Muscle layer of colon (tissue), 2 donors: Measurements from ENCODE around the gene HELZ.
"Not testable (repeated sequence)": the region's sequence is repeated elsewhere in the genome, so short reads cannot be mapped to it uniquely, and the experiment has no call there.

Source experiments
- H3K27ac ChIP-seq: one replicate; pipeline ENCODE4 v1.7.0; 2013; ENCODE audit warnings: low read depth, mild to moderate bottlenecking, low read length, moderate library complexity
- H3K27me3 ChIP-seq, 2 donors: one replicate each; pipeline ENCODE4 v1.7.0; 2013; ENCODE audit warnings: low read length in 2 of 2, mild to moderate bottlenecking in 2 of 2; ENCODE audit not compliant: insufficient read depth in 2 of 2, control insufficient read depth in 1 of 2
- H3K36me3 ChIP-seq: one replicate; pipeline ENCODE4 v1.7.0; 2013; ENCODE audit warnings: mild to moderate bottlenecking, low read length; ENCODE audit not compliant: insufficient read depth
- H3K4me1 ChIP-seq: one replicate; pipeline ENCODE4 v1.7.0; 2013; ENCODE audit warnings: mild to moderate bottlenecking, low read length; ENCODE audit not compliant: insufficient read depth
- H3K4me3 ChIP-seq, 2 donors: one replicate each; pipeline ENCODE4 v1.7.0; 2013; ENCODE audit warnings: low read length in 2 of 2, low read depth in 1 of 2, mild to moderate bottlenecking in 1 of 2, moderate library complexity in 1 of 2
- H3K9ac ChIP-seq: one replicate; pipeline ENCODE4 v1.7.0; 2013; ENCODE audit warnings: low read length
- H3K9me3 ChIP-seq: one replicate; pipeline ENCODE4 v1.7.0; 2013; ENCODE audit warnings: mild to moderate bottlenecking, low read length
- donor health status: abdominal sarcoma.
- donor health status: Adenocarcinoma of cecum.

Gene HELZ

GRCh38 chr17:67203818-67204217, 41.2 kb downstream of the HELZ start:
- Histone ChIP-seq H3K4me1 (no peaks in the 10 kb centered on the region), H3K4me3 (no peak overlapping the region), H3K9ac (no peak overlapping the region), H3K27me3 (no peaks in the 10 kb centered on the region), H3K27ac (no peak overlapping the region), H3K9me3 (no peaks in the 10 kb centered on the region), H3K36me3 (peaks cover 26% of the 10 kb centered on the region)

- Histone ChIP-seq H3K27me3 (no peaks in the 10 kb centered on the region), H3K9ac (no peak overlapping the region), H3K4me1 (no peaks in the 10 kb centered on the region), H3K9me3 (no peaks in the 10 kb centered on the region), H3K36me3 (peaks cover 26% of the 10 kb centered on the region), H3K4me3 (no peak overlapping the region), H3K27ac (no peak overlapping the region)
Measured at GRCh38 chr17:67202503-67202902, 42.5 kb downstream of the HELZ start.

GRCh38 chr17:67200727-67201301, 44.2 kb downstream of the HELZ start:
- Histone ChIP-seq H3K27me3 (no peaks in the 10 kb centered on the region), H3K4me3 (no peak overlapping the region), H3K4me1 (no peaks in the 10 kb centered on the region), H3K9ac (no peak overlapping the region), H3K27ac (no peak overlapping the region), H3K36me3 (peaks cover 26% of the 10 kb centered on the region), H3K9me3 (no peaks in the 10 kb centered on the region)

GRCh38 chr17:67198131-67198530, 46.9 kb downstream of the HELZ start:
- Histone ChIP-seq H3K27ac (no peak overlapping the region), H3K4me1 (no peaks in the 10 kb centered on the region), H3K36me3 (peaks cover 33% of the 10 kb centered on the region), H3K27me3 (no peaks in the 10 kb centered on the region), H3K9ac (no peak overlapping the region), H3K9me3 (no peaks in the 10 kb centered on the region), H3K4me3 (no peak overlapping the region)

- H3K4me1 ChIP-seq, H3K9ac ChIP-seq, H3K4me3 ChIP-seq, H3K9me3 ChIP-seq, H3K27ac ChIP-seq, H3K27me3 ChIP-seq: not testable (repeated sequence)
- peaks cover 28% of the 10 kb centered on the region for H3K36me3 ChIP-seq
Measured at GRCh38 chr17:67197023-67197422, 48.0 kb downstream of the HELZ start.

- Histone ChIP-seq H3K27me3 (no peaks in the 10 kb centered on the region), H3K9me3 (no peaks in the 10 kb centered on the region), H3K4me1 (no peaks in the 10 kb centered on the region), H3K9ac (no peak overlapping the region), H3K4me3 (no peak overlapping the region), H3K27ac (no peak overlapping the region), H3K36me3 (peaks cover 28% of the 10 kb centered on the region)
Measured at GRCh38 chr17:67196422-67196821, 48.6 kb downstream of the HELZ start.

- H3K27me3 ChIP-seq: no peaks in the 10 kb centered on the region
- H3K4me3 ChIP-seq: no peak overlapping the region
- no peaks in the 10 kb centered on the region for H3K4me1 ChIP-seq
- no peak overlapping the region for H3K27ac ChIP-seq
- H3K36me3 ChIP-seq: peaks cover 9% of the 10 kb centered on the region
- H3K9me3 ChIP-seq: no peaks in the 10 kb centered on the region
- no peak overlapping the region for H3K9ac ChIP-seq
Measured at GRCh38 chr17:67194134-67194533, 50.9 kb downstream of the HELZ start.

- no peaks in the 10 kb centered on the region for H3K27me3 ChIP-seq
- H3K36me3 ChIP-seq: peaks cover 10% of the 10 kb centered on the region
- H3K9ac ChIP-seq: no peak overlapping the region
- no peaks in the 10 kb centered on the region for H3K4me1 ChIP-seq
- no peak overlapping the region for H3K27ac ChIP-seq
- H3K4me3 ChIP-seq: no peak overlapping the region
- no peaks in the 10 kb centered on the region for H3K9me3 ChIP-seq
Measured at GRCh38 chr17:67187927-67188326, 57.1 kb downstream of the HELZ start.

- Histone ChIP-seq H3K9ac (no peak overlapping the region), H3K27ac (no peak overlapping the region)
Measured at GRCh38 chr17:67186782-67187181, 58.2 kb downstream of the HELZ start.

GRCh38 chr17:67183531-67183930, 61.5 kb downstream of the HELZ start:
- peaks cover 12% of the 10 kb centered on the region for H3K36me3 ChIP-seq
- no peak overlapping the region for H3K4me3 ChIP-seq
- H3K9ac ChIP-seq: no peak overlapping the region
- H3K27ac ChIP-seq: no peak overlapping the region
- H3K9me3 ChIP-seq: no peaks in the 10 kb centered on the region
- H3K4me1 ChIP-seq: no peaks in the 10 kb centered on the region
- no peaks in the 10 kb centered on the region for H3K27me3 ChIP-seq

More at GRCh38 chr17:67186782-67187181, 58.2 kb downstream of the HELZ start:
- H3K4me3 ChIP-seq: no peak overlapping the region
- no peaks in the 10 kb centered on the region for H3K4me1 ChIP-seq
- H3K27me3 ChIP-seq: no peaks in the 10 kb centered on the region
- peaks cover 10% of the 10 kb centered on the region for H3K36me3 ChIP-seq
- no peaks in the 10 kb centered on the region for H3K9me3 ChIP-seq

- Histone ChIP-seq H3K9ac (no peak overlapping the region), H3K27ac (no peak overlapping the region), H3K4me3 (no peak overlapping the region), H3K36me3 (peaks cover 9% of the 10 kb centered on the region), H3K4me1 (no peaks in the 10 kb centered on the region), H3K27me3 (no peaks in the 10 kb centered on the region), H3K9me3 (no peaks in the 10 kb centered on the region)
Measured at GRCh38 chr17:67181825-67182224, 63.2 kb downstream of the HELZ start.

GRCh38 chr17:67180275-67180674, 64.7 kb downstream of the HELZ start:
- no peak overlapping the region for H3K27ac ChIP-seq
- H3K27me3 ChIP-seq: no peaks in the 10 kb centered on the region
- H3K36me3 ChIP-seq: peaks cover 16% of the 10 kb centered on the region
- H3K9ac ChIP-seq: no peak overlapping the region
- no peaks in the 10 kb centered on the region for H3K9me3 ChIP-seq
- H3K4me1 ChIP-seq: no peaks in the 10 kb centered on the region
- no peak overlapping the region for H3K4me3 ChIP-seq
